GM18861 (cell line): ENCODE measurements around the gene HIPK2.
A peak's percentile ranks its signal among the peaks of the same experiment; 100 is the strongest.

Source experiments
- ATAC-seq: cut with Tn5 transposase; IDR thresholded peaks from one replicate; pipeline ENCODE4 v1.9.1; 2021; ENCODE audit not compliant: unreplicated experiment

The HIPK2 gene

DNA sequence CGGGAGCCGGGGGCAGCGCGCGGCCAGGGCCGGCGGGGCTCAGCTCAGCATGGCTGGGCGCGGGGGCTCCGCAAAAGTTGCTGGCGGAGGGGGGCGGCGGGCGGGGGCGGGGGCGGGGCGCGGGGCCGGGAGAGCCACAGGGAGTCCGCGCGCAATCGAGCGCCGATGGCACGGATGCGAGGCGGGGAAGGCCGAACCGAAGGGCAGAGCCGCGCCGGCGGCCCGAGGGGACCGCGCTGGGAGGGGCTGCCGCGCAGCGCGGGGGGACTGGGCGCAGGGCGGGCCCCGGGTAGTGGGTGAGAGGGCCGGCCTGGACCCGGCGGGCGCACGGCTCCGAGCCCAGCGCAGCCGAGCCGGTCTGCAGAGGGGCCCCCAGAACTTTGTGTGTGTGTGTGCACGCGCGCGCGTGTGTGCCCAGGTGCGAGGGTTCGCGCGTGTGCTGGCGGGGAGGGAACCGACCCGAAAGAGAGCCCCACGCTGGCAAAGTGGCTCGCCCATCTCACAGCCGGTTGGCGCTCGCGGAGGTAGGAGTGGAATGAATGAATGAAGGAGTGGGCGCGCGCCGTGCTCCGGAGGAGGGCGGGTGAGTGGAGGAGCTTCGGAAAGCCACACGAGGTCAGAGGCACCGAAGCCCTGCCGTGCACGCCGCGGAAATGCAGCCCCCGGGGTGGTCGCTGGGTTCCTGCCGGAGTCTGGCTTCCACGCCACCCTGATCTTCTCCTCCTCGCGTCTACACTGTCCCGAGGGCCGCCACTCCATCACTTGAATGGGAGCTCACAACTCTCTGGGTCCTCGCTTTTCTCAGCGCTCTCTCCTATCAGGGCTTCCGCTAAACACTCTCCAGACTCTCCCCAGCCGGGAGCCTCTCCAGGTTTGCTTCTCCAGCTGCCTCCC, at the start of gene HIPK2:
HIPK2 (minus strand) TSS at position 51 of the 894 bp plus-strand sequence. CDS start 375 bp downstream, outside the sequence.
- peak; percentile 42 for ATAC-seq

DNA sequence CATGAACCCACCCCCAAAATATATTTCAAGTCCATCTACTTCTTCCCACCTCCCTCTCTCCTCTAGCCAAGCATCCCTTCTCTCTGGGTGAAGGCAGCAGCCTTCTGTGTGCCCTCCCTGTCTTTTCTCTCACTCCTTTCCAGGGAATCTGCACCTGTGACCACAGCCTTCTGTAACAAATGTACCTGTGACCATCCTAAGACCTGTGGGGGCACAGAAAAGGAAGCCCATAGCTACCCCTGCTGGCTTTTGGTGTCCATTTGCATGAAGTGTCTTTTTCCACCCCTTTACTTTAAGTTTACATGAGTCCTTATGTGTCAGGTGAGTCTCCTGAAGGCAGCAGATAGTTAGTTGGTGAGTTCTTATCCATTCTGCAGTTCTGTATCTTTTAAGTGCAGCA, 49.2 kb upstream of the HIPK2 start:
- no peak for ATAC-seq

DNA sequence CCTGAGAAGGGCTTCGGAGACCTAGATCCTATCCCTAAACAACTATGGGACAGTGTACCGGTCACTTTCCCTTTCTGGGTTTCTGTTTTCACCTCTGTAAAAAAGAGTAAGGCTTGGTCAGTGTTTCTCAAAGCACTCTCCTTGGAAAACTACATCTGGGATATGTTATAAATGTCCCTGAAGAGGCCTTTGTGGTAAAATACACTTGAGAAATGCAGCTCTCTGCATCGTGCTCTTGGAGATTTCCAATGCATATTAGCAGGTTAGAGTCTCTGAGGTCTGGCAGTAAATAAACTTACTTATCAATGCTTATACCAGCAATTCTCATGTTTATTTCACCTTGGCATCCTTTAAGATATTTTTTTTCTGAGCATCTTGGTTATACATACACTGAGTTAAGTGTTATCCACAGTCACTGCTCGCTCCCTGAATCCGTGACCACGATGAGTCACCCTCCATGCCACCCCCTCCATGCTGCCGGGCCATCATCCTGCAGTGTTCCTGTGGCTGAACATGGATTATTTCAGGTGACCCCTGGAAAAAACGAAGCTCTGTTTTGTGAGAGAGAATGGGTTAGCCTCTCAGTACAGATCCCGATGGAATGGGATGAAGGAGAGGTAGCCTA, 48.0 kb upstream of the HIPK2 start:
- no peak for ATAC-seq

DNA sequence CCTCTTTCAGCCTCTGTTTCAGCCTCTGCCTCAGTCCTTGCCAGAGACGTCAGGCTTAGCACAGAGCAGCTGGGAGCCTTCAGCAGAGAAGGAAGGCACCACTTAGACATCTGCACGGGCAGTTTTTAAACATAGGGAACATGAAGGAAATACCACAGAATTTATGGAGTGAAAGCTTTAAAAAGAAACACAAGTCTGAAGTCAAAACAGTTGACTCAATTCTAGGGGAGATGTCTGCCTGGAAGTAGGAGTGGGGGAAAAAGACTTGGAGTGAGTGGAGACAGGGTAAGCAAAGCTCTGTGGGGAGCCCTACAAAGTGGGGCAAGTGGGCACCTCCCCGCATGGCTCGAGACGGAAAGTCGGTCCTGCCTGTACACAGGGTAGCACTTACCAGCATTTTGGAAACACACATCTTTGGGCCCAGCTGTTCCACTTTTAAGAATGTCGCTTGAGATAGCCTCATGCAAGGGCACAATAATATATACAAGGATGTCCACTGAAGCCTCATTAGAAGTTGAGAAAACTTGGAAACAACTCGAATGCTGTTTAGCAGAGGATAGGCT, 46.2 kb upstream of the HIPK2 start:
- no peak for ATAC-seq

DNA sequence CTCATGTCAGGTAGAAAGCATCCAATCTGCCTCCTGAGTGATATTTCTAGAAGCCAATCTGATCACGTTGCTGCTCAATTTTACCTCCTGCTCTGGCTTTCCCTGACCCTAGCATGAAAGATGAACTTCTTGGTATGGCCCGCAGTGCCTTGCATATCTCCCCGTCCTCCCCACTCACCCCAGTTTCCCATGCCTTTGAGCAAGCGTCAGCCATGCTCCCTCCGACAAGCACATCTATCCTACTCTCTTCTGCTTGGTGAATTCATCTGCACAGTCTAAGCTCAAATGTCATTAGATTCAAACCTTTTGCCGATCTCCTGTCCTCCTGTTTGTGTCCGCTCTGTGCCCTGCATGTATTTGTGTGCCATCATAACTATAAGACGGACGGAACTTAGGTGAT, 45.1 kb upstream of the HIPK2 start:
- no peak for ATAC-seq

DNA sequence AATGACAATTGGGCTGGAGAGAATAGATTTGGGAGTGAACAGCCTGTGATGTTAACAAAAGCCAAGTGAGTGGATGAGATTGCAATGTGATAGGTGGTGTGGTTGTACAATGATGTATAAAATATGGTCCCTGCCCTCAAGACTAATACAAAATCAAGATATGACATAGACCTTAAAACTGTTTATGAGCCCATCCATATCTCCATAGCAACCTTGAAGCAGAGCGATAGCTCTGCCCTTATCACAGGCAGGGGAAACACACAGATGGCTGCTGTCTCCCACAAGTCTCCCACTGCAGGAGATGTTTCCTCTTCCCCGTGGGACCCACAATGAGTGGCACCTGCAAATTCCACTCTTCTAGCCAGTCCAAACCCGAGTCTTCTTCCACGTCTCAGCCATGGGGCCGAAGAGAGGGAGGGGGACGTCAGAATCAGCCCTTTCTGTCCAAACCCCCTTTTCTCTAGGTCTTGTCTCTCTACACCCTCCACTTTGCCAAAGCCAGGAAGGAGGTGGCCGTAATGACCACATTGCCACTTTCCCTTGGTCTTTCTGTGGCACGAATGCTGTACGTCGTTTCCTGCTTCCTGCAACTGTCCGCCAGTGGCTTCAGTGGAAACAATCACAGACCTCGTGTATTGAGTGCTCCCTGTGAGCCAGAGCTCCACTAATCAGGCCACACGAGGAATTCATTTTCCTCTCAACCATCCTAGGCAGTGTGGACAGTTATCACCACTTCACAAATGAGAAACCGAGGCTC, 43.7 kb upstream of the HIPK2 start:
- ATAC-seq, result no peak

DNA sequence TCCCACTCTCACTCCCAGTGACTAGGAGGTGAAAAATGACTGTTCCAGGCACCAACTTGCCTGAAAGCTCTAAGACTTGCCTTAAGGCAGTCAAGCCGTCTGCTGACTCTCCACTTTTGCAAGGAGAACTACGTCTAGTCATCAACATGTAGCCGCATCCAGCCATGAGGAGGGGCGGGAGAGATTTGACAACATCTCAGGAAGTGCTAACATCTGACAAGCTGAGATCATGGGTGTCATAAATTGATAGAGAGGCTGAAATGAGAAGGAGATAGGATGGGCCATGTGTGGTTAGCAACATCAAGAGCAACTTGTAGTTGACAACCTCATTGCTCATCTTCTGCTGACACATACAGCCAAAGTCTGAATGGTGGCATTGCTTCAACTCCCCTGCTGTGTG, 42.3 kb upstream of the HIPK2 start:
- no peak for ATAC-seq

DNA sequence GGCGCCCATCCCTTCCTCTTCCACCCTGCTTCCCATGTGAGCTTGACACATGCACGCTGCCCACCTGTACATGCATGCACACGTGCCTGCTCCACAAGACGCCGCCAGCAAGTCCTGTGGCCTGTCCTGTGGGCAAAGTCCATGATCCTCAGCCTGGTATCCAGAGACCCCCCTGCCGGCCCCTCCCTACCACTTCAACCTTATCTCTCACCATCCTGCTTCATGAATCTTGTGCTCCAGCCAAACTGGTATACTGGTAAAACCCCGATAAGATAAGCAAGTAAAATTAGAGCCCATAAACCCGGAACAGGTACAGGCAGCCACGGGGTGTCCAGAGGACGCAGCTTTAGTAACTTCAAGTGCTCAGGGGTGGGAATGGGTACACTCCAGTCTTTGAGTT, 39.5 kb upstream of the HIPK2 start:
- no peak for ATAC-seq

DNA sequence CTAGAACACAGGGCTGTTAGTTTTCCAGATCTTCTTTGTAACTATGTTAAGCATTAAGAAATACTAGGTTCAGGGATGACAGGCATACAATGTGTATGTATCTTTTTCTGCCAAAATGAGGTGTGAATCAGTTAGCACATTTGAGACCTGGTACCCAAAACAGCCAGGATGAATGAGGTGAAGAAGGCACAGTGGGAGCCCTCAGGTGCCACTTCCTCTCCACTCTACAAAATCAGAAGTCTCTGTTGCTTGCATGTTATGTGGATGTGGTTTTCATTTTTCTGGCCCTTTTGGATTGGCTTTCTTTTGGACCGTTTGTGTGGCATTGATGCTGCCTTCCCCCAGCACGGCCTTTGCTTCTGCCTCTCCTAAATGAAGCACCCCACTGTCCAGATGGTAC, 35.9 kb upstream of the HIPK2 start:
- no peak for ATAC-seq

DNA sequence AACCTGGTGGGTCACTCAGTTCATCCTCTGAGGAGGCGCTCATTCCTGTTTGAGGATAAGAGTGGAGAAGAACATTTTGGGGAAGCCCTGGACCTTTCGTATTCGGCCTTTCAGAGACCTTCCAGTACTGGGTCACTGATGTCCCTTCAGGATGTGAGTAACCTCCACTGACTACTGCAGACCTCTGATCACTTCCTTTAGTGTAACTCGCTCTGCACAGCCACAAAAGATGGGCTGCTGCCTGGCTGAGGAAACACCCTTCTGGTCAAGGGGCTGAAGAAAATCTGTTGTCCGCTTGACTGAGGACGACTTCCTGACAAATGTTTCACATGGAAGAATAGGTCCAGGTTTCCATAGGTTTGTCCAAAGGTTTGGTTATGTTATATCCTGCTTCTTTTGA, 35.4 kb upstream of the HIPK2 start:
- ATAC-seq, result no peak

DNA sequence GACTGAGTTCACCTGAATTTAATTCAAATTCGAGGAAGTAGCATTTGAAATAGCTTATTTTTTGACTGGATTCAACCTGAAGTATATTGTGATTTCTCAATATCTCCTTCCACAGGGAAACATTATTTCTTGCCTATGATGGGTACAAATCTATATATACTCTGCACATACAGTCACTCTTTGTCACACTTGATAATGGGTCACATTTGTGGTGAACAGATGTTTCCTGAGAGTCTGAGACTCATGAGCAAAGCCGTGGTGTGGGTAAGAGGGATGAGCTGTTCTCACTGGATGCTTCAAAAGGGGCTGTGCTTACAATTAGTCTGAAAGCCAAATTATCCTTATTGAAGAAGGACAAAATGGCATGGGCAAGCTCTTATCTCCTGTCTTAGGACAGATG, 33.3 kb upstream of the HIPK2 start:
- no peak for ATAC-seq

DNA sequence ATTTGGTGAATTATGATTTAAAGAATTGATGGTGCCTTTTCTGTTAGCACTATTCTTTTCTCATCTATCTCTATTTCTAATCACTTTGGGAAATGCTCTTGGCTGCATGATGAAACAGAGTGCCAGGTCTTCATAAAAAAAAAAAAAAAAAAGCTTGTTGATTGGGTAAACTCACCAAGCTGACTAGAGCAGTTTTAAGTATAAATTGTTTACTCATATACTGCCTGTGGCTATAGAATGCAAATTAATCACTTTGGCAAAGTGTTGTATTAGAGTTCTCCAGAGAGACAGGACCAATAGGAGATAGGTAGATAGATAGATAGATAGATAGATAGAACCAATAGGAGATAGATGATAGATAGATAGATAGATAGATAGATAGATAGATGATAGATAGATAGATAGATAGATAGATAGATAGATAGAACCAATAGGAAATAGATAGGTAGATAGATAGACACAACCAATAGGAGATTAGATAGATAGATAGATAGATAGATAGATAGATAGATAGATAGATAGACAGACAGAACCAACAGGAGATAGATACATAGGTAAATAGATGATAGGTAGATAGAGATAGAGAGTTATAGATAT, 31.1 kb upstream of the HIPK2 start:
- ATAC-seq, result no peak

DNA sequence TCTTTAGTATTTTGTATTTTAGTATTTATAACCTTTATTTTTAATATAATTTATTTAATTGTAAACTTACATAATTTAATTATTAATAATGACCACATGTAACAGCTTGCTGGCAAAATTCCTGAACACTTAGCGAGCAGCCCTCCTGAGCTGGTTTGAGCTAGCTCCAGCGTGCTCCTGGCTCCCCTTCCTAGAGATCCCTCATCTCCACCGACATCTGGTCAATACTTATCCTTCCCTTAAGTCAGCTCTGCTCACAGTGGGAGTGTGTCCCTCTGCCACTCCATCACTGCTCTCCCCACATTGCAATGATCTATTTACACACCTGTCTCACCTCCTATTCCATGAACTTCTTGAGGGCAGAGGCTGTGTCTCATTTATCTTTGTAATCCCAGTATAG, 30.6 kb upstream of the HIPK2 start:
- ATAC-seq, result no peak

DNA sequence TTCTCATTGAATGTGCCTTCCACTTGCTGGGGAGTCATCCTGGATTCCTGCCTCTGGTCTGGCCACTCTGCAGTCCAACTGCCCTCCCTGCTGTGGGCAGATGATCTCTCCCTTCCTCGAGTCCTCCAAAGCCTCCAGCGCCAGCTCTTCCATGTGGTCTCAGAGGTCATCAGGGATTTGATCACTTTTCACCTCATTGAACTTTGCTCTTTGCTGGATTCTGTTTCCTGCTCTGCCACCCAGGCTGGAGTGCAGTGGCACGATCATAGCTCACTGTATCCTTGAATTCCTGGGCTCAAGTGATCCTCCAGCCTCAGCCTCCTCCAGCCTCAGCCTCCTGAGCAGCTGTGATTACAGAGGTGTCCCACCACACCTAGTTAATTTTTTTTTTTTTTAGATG, 29.2 kb upstream of the HIPK2 start:
- ATAC-seq, result no peak

DNA sequence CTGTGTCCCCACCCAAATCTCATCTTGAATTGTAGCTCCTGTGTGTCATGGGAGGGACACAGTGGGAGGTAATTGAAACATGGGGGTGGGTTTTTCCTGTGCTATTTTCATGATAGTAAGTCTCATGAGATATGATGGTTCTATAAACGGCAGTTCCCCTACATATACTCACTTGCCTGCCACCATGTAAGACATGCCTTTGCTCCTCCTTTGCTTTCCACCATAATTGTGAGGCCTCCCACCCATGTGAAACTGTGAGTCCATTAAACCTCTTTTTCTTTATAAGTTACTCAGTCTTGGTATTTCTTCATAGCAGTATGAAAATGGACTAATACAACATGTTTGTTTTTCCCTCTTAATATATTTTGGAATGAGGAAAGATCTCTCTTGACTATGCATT, 26.8 kb upstream of the HIPK2 start:
- no peak for ATAC-seq

DNA sequence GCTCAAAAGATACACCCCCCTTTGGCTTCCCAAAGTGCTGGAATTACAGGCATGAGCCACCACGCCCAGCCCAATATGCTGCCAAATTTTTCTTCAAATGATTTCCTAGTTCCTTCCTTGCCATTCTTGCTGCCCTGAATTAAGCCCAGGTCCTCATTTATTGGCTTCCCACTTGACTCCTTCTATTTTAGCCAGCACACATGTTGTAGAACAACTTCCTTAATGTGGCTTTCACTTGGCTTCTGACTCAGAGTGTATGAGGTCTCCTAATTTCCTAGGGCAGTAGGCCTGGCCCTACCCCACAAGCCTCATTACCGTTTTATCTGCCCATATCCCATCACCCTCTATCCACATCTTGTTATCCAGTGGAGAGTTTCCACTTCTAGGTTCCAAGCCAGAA, 21.8 kb upstream of the HIPK2 start:
- ATAC-seq, result no peak

DNA sequence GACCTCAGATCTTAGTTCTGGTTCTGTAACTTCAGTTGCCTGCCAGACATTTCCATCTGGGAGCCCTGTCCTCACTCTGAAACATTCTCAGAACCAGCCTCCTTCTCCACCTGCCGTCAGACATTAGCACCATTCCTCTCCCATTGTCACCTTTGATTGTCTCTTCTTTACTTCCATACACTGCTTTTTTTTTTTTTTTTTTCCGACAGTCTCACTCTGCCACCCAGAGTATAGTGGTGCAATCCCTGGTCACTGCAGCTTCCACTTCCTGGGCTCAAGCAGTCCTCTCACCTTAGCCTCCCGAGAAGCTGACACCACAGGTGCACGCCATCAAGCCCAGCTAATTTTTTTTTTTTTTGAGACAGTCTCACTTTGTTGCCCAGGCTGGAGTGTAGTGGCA, 21.1 kb upstream of the HIPK2 start:
- ATAC-seq, result no peak

DNA sequence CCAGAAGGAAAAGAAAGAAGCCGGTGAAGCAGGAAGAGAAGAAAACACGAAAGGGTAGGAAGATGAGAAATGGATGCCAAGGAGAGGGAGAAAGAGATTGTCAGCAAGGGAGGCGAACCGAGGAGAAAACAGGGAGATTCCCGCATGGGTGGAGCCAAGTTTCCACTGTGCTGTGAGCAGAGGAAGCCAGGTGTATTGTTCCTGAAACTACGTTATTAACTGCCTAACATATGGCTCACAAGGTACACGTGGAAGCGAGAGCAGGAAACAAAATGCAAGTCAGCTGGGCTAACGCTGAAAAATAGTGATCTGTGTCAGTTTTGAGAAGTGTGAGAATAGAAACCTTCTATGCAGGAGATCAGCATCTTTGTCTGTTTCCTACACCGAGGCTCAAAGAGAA, 20.4 kb upstream of the HIPK2 start:
- ATAC-seq, result no peak

DNA sequence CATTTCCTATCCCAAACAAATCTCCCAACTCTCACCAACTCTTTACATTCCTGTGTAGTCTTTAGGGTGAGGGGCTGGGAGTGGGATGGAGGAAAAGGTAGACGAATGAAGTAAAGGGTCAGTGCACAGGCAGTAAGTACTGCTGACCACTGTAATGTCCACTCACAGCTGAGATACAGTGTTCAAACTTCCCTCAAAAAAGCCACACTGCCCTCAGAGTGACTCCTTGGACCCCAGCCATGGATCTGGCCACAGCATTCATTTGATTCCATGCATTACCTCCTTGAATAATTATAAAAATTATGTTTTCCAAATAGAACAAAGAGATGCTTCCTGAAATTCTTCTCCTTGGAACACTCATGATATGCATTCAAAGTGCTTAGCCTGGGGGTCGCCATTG, 19.8 kb upstream of the HIPK2 start:
- no peak for ATAC-seq

DNA sequence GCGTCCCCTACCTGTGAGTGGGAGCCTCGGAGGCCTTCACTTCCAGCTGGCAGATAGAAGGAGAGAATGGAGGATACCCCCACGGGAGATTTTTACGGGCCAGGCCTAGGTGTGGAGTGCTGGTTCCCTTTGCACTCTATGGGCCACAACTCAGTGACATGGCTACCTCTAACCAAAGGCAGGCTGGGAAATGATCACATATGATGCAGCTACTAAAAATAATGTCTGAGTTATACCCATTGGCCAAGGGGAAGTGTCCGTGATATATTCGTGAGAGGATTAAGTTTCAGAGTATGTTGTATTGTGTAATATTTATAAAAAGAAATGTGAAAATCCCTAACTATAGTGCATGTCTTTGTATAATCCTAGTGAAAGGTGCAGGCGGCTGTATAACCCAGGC, 13.5 kb upstream of the HIPK2 start:
- ATAC-seq, result no peak

DNA sequence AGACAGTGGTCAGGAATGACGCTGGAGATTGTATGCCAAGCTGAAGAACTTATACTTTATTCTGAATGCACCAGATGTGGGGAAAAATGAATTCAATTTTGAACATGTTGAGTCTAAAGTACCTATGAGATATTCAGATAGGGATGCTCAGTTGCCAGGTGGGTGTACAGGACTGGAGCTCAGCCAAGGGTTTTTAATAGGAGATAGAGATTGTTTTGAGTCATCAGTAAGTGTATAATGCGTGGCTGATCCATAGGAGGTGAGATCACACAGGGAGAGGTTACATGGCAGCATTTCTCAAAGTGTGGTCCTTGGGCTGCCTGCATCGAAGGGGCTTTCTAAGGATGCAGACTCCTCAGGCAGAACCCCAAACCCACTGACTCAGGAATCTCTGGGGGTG, 6.8 kb upstream of the HIPK2 start:
- no peak for ATAC-seq
